ENCODE measurements around the gene TTPAL. TPM values are rescaled to one million over a fixed set of nuclear protein-coding genes. Genes with fewer than 3 reads are reported as not detected.

TTPAL gene
- total RNA-seq, 4 donors from 2014 or later = 6.0 to 30.5 (median 8.9) TPM

- TF ChIP-seq POLR2A (IDR thresholded peaks at IDR 0.05) = no peak
- TF ChIP-seq CTCF (IDR thresholded peaks at IDR 0.05) = no peak
- DNase-seq = no peak
- H3K27ac ChIP-seq = peak overlapping the region in 1 of 4 donors; percentile 95
Measured at GRCh38 chr20:44450281-44450889, 25.3 kb upstream of the TTPAL start.

GRCh38 chr20:44450903-44451450 lies 24.7 kb upstream of the TTPAL start:
- peaks cover 0 to 3% (median 0%) of the 10 kb centered on the region in 4 donors for H3K4me1 ChIP-seq
- peak overlapping the region in 1 of 4 donors; percentile 95 for H3K27ac ChIP-seq
- H3K9me3 ChIP-seq = no peaks in the 10 kb centered on the region
- no peaks in the 10 kb centered on the region for H3K27me3 ChIP-seq
- no peak overlapping the region for H3K4me3 ChIP-seq
- no peaks in the 10 kb centered on the region for H3K36me3 ChIP-seq
- DNase-seq = no peak
- TF ChIP-seq CTCF (IDR thresholded peaks at IDR 0.05) (no peak), POLR2A (IDR thresholded peaks at IDR 0.05) (no peak)

More at GRCh38 chr20:44450281-44450889, 25.3 kb upstream of the TTPAL start:
- Histone ChIP-seq H3K4me3 (no peak overlapping the region), H3K36me3 (no peaks in the 10 kb centered on the region), H3K27me3 (no peaks in the 10 kb centered on the region), H3K4me1 (peaks cover 0 to 4% (median 2%) of the 10 kb centered on the region in 4 donors), H3K9me3 (no peaks in the 10 kb centered on the region)

GRCh38 chr20:44454306-44454963 lies 21.2 kb upstream of the TTPAL start:
- Histone ChIP-seq H3K9me3 (no peaks in the 10 kb centered on the region), H3K27ac (no peak overlapping the region), H3K4me3 (no peak overlapping the region), H3K36me3 (no peaks in the 10 kb centered on the region), H3K27me3 (no peaks in the 10 kb centered on the region), H3K4me1 (peaks cover 0 to 14% (median 0%) of the 10 kb centered on the region in 4 donors)
- no peak for DNase-seq
- no peak for TF ChIP-seq POLR2A (IDR thresholded peaks at IDR 0.05)
- TF ChIP-seq CTCF (IDR thresholded peaks at IDR 0.05) = no peak

- TF ChIP-seq POLR2A (IDR thresholded peaks at IDR 0.05) (no peak), CTCF (IDR thresholded peaks at IDR 0.05) (no peak)
Measured at GRCh38 chr20:44455126-44455525, 20.5 kb upstream of the TTPAL start.

GRCh38 chr20:44456611-44457010 lies 19.1 kb upstream of the TTPAL start:
- no peak for TF ChIP-seq POLR2A (IDR thresholded peaks at IDR 0.05)
- no peak for TF ChIP-seq CTCF (IDR thresholded peaks at IDR 0.05)
- H3K27me3 ChIP-seq = no peaks in the 10 kb centered on the region
- peak overlapping the region in 2 of 4 donors; percentile 72 to 80 for H3K27ac ChIP-seq
- H3K36me3 ChIP-seq = no peaks in the 10 kb centered on the region
- H3K4me1 ChIP-seq = peaks cover 0 to 21% (median 0%) of the 10 kb centered on the region in 4 donors
- H3K4me3 ChIP-seq = no peak overlapping the region
- H3K9me3 ChIP-seq = no peaks in the 10 kb centered on the region
- no peak for DNase-seq

More at GRCh38 chr20:44455126-44455525, 20.5 kb upstream of the TTPAL start:
- no peaks in the 10 kb centered on the region for H3K36me3 ChIP-seq
- no peak overlapping the region for H3K27ac ChIP-seq
- H3K9me3 ChIP-seq = no peaks in the 10 kb centered on the region
- H3K4me3 ChIP-seq = no peak overlapping the region
- peaks cover 0 to 14% (median 0%) of the 10 kb centered on the region in 4 donors for H3K4me1 ChIP-seq
- no peaks in the 10 kb centered on the region for H3K27me3 ChIP-seq
- DNase-seq = no peak
